Adipose tissue (tissue), 3 donors: Measurements from ENCODE around the gene CNOT4. TPM values are rescaled to one million over a fixed set of nuclear protein-coding genes. Genes with fewer than 3 reads are reported as not detected.

Experiments
- H3K27ac ChIP-seq: one replicate; pipeline ENCODE4 v1.5.1; 2013; ENCODE audit warnings: low read depth, low read length
- WGBS, 3 donors: extraction: QIAGEN DNeasy Blood & Tissue Kit; methylation state at CpG; one replicate each; pipeline ENCODE4 v1.1.7; 2013; 5-methylcytosine and 5-hydroxymethylcytosine counted together
- polyA plus RNA-seq, 3 donors: library from polyadenylated mRNA; stranded (reverse); fragments of 200-250 nt; gene quantifications; one replicate each; pipeline ENCODE4 v1.2.3, GENCODE V29; 2013
- donor health status: healthy with polysubstance abuse.
- donor health status: Bipolar disorder and iron deficiency.
- donor health status: healthy.

CNOT4 gene
- polyA plus RNA-seq, 3 donors = 3.8 to 7.6 (median 6.7) TPM

DNA sequence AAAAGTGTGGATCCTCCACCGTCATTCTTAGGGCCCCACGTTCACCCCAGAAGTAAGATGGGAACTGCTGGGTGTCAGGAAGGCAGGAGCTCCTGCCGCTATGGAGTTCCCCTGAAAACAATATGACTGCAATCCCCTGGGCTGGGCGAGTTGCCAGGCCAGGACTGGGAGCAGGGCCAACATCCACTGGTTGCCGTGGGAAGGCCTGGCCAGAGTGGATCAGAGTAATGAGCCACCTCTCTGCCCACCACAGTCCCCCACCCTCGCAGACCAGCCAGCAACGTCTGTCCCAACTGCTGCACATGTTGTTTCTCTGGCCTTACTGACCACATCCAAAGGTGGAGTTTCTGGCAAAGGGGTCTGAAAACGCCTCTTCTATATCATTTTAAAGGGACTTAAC lies 189.6 kb downstream of the CNOT4 start:
- WGBS, 3 donors = 19 to 27% (median 20%) methylated on average over 8 of the region's 8 CpGs
- no peak overlapping the region for H3K27ac ChIP-seq

DNA sequence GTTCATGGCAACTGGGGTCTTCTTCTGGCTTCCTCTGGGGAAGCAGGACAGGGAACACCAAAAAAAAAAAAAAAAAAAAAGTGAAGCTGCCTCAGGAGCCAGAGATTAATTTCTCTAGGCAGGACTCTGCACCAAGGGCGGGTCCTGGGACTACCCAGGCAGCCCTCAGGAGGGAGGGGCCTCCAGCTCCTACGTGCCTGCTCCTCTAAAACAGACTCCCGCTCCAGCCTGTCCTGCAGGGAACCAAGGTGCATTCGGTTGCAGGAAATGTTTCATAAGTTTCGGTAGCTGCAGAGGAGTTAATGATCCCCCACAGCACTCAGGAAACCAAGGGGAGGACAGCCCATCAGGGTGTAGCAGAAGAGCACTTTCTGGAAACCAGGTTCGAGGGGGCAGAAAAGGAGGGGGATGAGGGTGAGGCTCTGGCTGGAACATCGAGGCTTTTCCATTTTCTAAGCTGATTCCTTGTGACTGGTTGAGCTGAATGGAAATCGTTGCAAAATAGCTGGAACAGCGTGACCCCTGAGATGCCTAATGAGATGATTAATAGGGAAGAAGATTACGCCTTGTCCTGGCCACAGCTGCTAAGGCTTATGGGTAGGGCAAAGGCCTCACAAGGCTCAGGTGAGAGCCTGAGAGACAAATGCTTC lies 192.1 kb downstream of the CNOT4 start:
- 47 to 60% (median 50%) methylated on average over 10 of the region's 10 CpGs for WGBS, 3 donors
- no peak overlapping the region for H3K27ac ChIP-seq

DNA sequence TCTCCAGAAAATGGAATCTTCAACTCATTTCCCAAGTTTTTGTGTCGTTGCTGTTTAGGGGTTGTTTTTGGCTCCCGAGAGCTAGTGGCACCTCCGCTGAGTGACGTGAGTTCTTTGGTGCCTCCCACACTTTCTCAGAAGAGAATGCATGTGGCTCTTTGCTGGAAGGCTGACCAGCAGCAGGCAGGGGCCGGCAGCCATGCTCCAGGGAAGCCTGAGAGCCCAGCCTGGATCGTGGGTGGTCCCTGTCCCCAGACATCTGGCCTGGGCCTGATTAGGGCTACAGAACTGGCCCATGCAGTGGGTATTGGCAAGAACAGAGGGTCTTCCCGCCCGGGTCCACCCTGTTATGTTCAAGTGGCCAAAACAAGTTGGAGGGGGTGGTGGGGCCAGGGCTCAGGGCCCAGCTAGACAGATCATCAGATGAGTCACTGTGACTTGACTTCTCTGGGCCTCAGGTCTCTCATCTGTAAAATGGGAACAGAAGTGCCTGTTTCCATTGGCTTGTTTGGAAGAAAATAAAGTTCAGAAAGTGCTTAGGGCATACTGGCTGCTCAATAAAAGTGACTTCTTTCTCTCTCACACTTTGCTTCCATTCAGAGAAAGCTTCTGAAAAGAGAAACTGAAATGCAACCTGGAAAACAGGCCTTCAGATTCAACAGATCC lies 193.1 kb downstream of the CNOT4 start:
- WGBS, 3 donors = 71 to 92% (median 73%) methylated on average over 8 of the region's 8 CpGs
- no peak overlapping the region for H3K27ac ChIP-seq

DNA sequence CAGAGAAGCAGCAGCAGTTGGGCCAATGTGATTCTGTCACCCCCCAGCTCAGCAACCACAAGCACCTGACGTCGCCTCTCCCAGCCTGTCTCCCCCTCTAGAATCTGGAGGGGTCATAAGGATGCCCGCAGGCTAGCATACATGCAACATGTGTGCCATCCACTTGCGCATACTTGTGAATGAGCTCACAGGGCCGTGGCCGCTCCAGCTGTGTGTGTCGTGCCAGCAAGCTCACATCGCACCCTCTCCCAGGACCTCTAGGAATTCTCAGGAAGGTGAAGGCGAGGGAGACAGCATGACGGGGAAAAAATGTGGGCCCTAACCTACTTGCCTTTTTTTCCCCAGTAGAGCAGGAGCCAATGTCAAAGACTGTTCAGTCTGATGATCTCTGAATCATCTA lies 195.9 kb downstream of the CNOT4 start:
- no peak overlapping the region for H3K27ac ChIP-seq
- WGBS, 3 donors = 81 to 84% (median 81%) methylated on average over 10 of the region's 10 CpGs

Other genes with a start within 250 kb of the CNOT4 start
- 10 to 100 TPM; 10.2 to 17.0 (median 16.6) TPM for gene NUP205, start 47.8 kb upstream of the CNOT4 start, polyA plus RNA-seq
- 10 to 100 TPM; 10.2 to 45.1 (median 14.1) TPM for gene STMP1, start 152.4 kb upstream of the CNOT4 start, polyA plus RNA-seq
- gene SLC13A4, start 218.1 kb upstream of the CNOT4 start, polyA plus RNA-seq = under 1 TPM in 2 of 3 donors, not detected in 1; 0.01 to 0.06 TPM
- gene FAM180A, start 238.7 kb upstream of the CNOT4 start, polyA plus RNA-seq = 1 to 10 TPM in 2 of 3 donors, under 1 TPM in 1; 0.07 to 2.2 (median 2.2) TPM